Measurements from ENCODE around the gene KIF16B.

- TF ChIP-seq CTCF (conservative IDR thresholded peaks at IDR 0.05 in 1 of 2, IDR thresholded peaks at IDR 0.05 in 1 of 2; ENCODE audit: extremely low read depth in 1 of 2, insufficient read depth in 1 of 2, low read depth in 1 of 2, low read length in 2 of 2): no peak
- TF ChIP-seq EZH2 (IDR thresholded peaks at IDR 0.05; ENCODE audit: borderline replicate concordance, low read length): no peak
Observed at GRCh38 chr20:16295534-16295933, 277.7 kb downstream of the KIF16B start.

Data from mammary epithelial cell (primary cell).